Spleen (tissue), 11 donors: ENCODE results near the gene PLEKHA5. TPM values are rescaled to one million over a fixed set of nuclear protein-coding genes. Genes with fewer than 3 reads are reported as not detected.
"Not testable (repeated sequence)": the region's sequence is repeated elsewhere in the genome, so short reads cannot be mapped to it uniquely, and the experiment has no call there.

Experiments
- DNase-seq: peaks from one replicate; pipeline ENCODE4 v3.0.0-alpha.2; 2020
- H3K27ac ChIP-seq, 8 donors: fragments of 200-600 bp; sonication (generic) in 7 of 8; 1 replicate in 4 of 8; 2 replicates in 4 of 8; pipeline versions ENCODE4 v1.5.0 to v1.8.0; 2016 to 2021; ENCODE audit warnings: inconsistent platforms in 4 of 8, mild to moderate bottlenecking in 4 of 8, moderate library complexity in 1 of 8
- H3K27me3 ChIP-seq, 7 donors: fragments of 200-600 bp; sonication (generic) in 6 of 7; replicated peaks in 1 of 7; 1 replicate in 4 of 7; 2 replicates in 3 of 7; pipeline versions ENCODE4 v1.5.0 to v1.8.0; 2016 to 2021; ENCODE audit warnings: inconsistent platforms in 3 of 7, mild to moderate bottlenecking in 1 of 7
- H3K36me3 ChIP-seq, 6 donors: fragments of 200-600 bp; sonication (generic) in 5 of 6; 1 replicate in 4 of 6; 2 replicates in 2 of 6; pipeline versions ENCODE4 v1.5.0 to v1.8.0; 2016 to 2021; ENCODE audit warnings: inconsistent platforms in 2 of 6
- H3K4me1 ChIP-seq, 6 donors: fragments of 200-600 bp; sonication (generic) in 5 of 6; 1 replicate in 3 of 6; 2 replicates in 3 of 6; pipeline versions ENCODE4 v1.5.0 to v1.8.0; 2016 to 2021; ENCODE audit warnings: inconsistent platforms in 3 of 6
- H3K4me3 ChIP-seq, 8 donors: fragments of 200-600 bp; sonication (generic) in 7 of 8; 1 replicate in 4 of 8; 2 replicates in 4 of 8; pipeline versions ENCODE4 v1.5.0 to v1.8.0; 2016 to 2021; ENCODE audit warnings: inconsistent platforms in 4 of 8, mild to moderate bottlenecking in 4 of 8, moderate library complexity in 2 of 8
- H3K9me3 ChIP-seq, 8 donors: fragments of 200-600 bp; sonication (generic) in 7 of 8; 1 replicate in 4 of 8; 2 replicates in 4 of 8; pipeline versions ENCODE4 v1.5.0 to v1.8.0; 2016 to 2021; ENCODE audit warnings: inconsistent platforms in 4 of 8
- POLR2A ChIP-seq, 3 donors: fragments of 450-650 bp; IDR thresholded peaks; one replicate each; pipeline ENCODE4 v1.5.1; 2017; ENCODE audit warnings: antibody characterized with exemption in 3 of 3, mild to moderate bottlenecking in 1 of 3
- POLR2AphosphoS5 ChIP-seq, 3 donors: sonication (generic); formaldehyde crosslinking; IDR thresholded peaks; one replicate each; pipeline ENCODE4 v1.5.1; 2017; ENCODE audit warnings: antibody characterized with exemption in 3 of 3
- WGBS, 5 donors: extraction: QIAGEN DNeasy Blood & Tissue Kit in 3 of 5; methylation state at CpG; one replicate each; pipeline versions ENCODE4 v1.1.5 to v1.1.7; 2013 to 2018; 5-methylcytosine and 5-hydroxymethylcytosine counted together
- intact Hi-C: fragments of 100-400 bp; cut with DNase I; formaldehyde crosslinking; loops from one replicate; pipeline ENCODE4 v1.15.0; 2023; ENCODE audit warnings: low total_unique reads
- polyA plus RNA-seq, 3 donors: library from polyadenylated mRNA; stranded (reverse); fragments of 200-250 nt; gene quantifications; one replicate each; pipeline ENCODE4 v1.2.1, GENCODE V29; 2013
- total RNA-seq, 7 donors: library from RNA; depleted of rRNA in 3 of 7; stranded (reverse); fragments of >200 nt in 3 of 7; fragmentation: NEBNext Ultra II Directional in 4 of 7; extraction: Animal tissue kit (Norgen Biotek cat#: 25700) in 4 of 7; gene quantifications; one replicate each; pipeline versions ENCODE4 v1.1.0 to v1.2.1, GENCODE V29; 2016 to 2021
- TF ChIP-seq, protein P1 (sequence below), 11 experiments: fragments of 200-600 bp in 7 of 11; fragments of 450-650 bp in 4 of 11; sonication (generic) in 4 of 11; IDR thresholded peaks in 8 of 11; conservative IDR thresholded peaks in 3 of 11; 1 replicate in 7 of 11; 2 replicates in 4 of 11; pipeline versions ENCODE4 v1.4.0 to v1.8.0; 2016 to 2021; ENCODE audit warnings: antibody characterized with exemption in 11 of 11, inconsistent platforms in 4 of 11, mild to moderate bottlenecking in 1 of 11
- donor health status: healthy with polysubstance abuse.
- donor health status: DM: no; HTN: no; CAD: no; lungs with moderate emphysema.
- donor health status: DM: no; HTN: no; CAD: no.
- donor health status: Bipolar disorder and iron deficiency.
- donor health status: healthy.
- donor health status: DM: no; HTN: no; CAD: no.
- donor health status: DM: yes; HTN: yes; CAD: no.

Gene PLEKHA5
- total and polyA plus RNA-seq, 10 donors, result 1.3 to 13.6 (median 6.5) TPM

DNA sequence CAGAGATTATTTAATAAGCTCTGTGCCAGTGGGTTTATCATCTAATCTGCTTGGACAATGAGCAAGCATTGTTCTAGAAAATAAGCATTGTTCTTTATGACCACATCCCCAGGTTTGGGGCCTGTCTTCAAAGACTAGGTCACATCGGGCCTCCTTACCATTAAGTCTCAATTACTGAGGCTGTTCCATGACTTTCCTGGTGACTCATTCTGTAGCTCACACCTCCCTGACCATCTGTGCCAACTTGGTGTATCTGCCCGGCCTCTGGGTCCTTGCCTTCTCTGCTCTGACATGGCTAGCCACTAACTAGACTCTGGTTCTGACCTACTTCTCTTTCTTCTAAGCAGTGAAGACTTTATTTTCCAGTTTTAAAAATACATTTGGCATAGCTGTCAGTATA lies 44.4 kb upstream of the PLEKHA5 start:
- WGBS, 5 donors, result 77 to 91% (median 87%) methylated on average over 2 of the region's 2 CpGs
- H3K27ac ChIP-seq, result no peak overlapping the region
- intact Hi-C loops, result no loop called here

DNA sequence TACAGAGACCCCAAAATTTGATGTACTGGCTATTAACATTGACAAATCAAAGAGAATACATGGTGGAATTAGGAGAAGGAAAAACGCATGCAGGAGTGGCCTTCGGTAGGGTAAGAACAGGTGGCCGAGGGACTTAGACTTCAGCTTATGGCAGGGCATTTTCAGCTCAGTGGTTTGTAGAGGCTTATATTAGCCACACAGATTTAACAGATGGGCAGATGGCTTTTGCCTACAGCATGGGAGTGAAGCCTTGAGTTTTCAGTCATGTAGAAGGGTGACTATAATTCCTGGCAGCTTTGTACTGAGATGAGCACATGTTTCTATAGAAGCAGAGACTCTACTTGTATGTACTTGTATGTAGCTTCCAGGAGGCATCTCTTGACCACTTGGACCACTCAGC lies 40.9 kb upstream of the PLEKHA5 start:
- WGBS, 5 donors, result 90 to 96% (median 95%) methylated on average over 3 of the region's 3 CpGs

More for the DNA sequence above, 44.4 kb upstream of the PLEKHA5 start:
- DNase-seq, result no peak
- H3K27me3 ChIP-seq, result no peaks in the 10 kb centered on the region
- H3K4me3 ChIP-seq, result no peak overlapping the region
- peaks cover 0 to 6% (median 0%) of the 10 kb centered on the region in 8 donors for H3K9me3 ChIP-seq
- TF ChIP-seq POLR2AphosphoS5 (IDR thresholded peaks at IDR 0.05), result no peak
- no peak for TF ChIP-seq POLR2A (IDR thresholded peaks at IDR 0.05)
- TF ChIP-seq, protein P1, sequence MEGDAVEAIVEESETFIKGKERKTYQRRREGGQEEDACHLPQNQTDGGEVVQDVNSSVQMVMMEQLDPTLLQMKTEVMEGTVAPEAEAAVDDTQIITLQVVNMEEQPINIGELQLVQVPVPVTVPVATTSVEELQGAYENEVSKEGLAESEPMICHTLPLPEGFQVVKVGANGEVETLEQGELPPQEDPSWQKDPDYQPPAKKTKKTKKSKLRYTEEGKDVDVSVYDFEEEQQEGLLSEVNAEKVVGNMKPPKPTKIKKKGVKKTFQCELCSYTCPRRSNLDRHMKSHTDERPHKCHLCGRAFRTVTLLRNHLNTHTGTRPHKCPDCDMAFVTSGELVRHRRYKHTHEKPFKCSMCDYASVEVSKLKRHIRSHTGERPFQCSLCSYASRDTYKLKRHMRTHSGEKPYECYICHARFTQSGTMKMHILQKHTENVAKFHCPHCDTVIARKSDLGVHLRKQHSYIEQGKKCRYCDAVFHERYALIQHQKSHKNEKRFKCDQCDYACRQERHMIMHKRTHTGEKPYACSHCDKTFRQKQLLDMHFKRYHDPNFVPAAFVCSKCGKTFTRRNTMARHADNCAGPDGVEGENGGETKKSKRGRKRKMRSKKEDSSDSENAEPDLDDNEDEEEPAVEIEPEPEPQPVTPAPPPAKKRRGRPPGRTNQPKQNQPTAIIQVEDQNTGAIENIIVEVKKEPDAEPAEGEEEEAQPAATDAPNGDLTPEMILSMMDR (IDR thresholded peaks at IDR 0.05 in 8 of 11, conservative IDR thresholded peaks at IDR 0.05 in 3 of 11), result no peak
- no peaks in the 10 kb centered on the region for H3K4me1 ChIP-seq
- H3K36me3 ChIP-seq, result no peaks in the 10 kb centered on the region

DNA sequence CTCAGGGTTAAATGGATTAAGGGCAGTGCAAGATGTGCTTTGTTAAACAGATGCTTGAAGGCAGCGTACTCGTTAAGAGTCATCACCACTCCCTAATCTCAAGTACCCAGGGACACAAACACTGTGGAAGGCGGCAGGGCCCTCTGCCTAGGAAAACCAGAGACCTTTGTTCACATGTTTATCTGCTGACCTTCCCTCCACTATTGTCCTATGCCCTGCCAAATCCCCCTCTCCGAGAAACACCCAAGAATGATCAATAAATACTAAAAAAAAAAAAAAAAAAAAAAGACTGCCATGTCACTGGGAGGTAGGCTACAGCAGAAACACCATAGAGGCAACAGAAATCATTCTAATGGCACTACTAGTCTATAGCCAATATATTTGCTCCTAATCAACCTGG lies 37.1 kb upstream of the PLEKHA5 start:
- WGBS, 5 donors, result 68 to 86% (median 79%) methylated on average over 3 to 4 of the region's 4 CpGs
- H3K9me3 ChIP-seq, result not testable (repeated sequence)

More for the DNA sequence above, 40.9 kb upstream of the PLEKHA5 start:
- no peak overlapping the region for H3K4me3 ChIP-seq
- no peaks in the 10 kb centered on the region for H3K36me3 ChIP-seq
- H3K9me3 ChIP-seq, result peaks cover 0 to 6% (median 0%) of the 10 kb centered on the region in 8 donors
- no peak overlapping the region for H3K27ac ChIP-seq
- intact Hi-C loops, result no loop called here
- TF ChIP-seq POLR2AphosphoS5 (IDR thresholded peaks at IDR 0.05) (no peak), POLR2A (IDR thresholded peaks at IDR 0.05) (no peak)
- TF ChIP-seq, protein P1 (IDR thresholded peaks at IDR 0.05 in 8 of 11, conservative IDR thresholded peaks at IDR 0.05 in 3 of 11), result no peak
- no peaks in the 10 kb centered on the region for H3K4me1 ChIP-seq
- DNase-seq, result no peak
- no peaks in the 10 kb centered on the region for H3K27me3 ChIP-seq

DNA sequence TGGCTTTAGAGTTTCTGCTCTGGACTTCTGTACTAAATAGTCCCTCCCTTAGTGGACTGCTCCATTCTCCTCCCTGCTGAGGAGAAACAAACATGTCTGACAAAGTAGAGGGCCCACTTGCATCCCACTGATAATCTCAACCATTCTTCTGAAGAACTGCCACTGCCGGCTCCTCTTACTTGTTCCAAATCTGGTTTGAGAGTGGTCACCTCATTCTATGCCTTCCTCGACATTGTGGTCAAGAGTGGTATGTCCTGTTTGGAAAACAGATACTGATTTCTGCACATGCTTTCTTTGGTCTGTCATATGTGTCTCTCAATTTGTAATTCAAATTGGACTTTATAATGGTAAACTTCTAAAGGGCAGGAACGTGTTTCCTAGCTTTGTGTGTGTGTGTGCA lies 36.3 kb upstream of the PLEKHA5 start:
- Histone ChIP-seq H3K4me1 (no peaks in the 10 kb centered on the region), H3K36me3 (no peaks in the 10 kb centered on the region), H3K27me3 (no peaks in the 10 kb centered on the region), H3K9me3 (no peaks in the 10 kb centered on the region), H3K27ac (no peak overlapping the region), H3K4me3 (no peak overlapping the region)
- DNase-seq, result no peak
- intact Hi-C loops, result no loop called here
- 88 to 94% (median 91%) methylated on average over 3 of the region's 3 CpGs for WGBS, 5 donors
- TF ChIP-seq, protein P1 (IDR thresholded peaks at IDR 0.05 in 8 of 11, conservative IDR thresholded peaks at IDR 0.05 in 3 of 11), result no peak
- no peak for TF ChIP-seq POLR2A (IDR thresholded peaks at IDR 0.05)
- TF ChIP-seq POLR2AphosphoS5 (IDR thresholded peaks at IDR 0.05), result no peak

More for the DNA sequence above, 37.1 kb upstream of the PLEKHA5 start:
- intact Hi-C loops, H3K27me3 ChIP-seq, H3K4me3 ChIP-seq, H3K27ac ChIP-seq, H3K36me3 ChIP-seq, DNase-seq, H3K4me1 ChIP-seq: not testable (repeated sequence)

DNA sequence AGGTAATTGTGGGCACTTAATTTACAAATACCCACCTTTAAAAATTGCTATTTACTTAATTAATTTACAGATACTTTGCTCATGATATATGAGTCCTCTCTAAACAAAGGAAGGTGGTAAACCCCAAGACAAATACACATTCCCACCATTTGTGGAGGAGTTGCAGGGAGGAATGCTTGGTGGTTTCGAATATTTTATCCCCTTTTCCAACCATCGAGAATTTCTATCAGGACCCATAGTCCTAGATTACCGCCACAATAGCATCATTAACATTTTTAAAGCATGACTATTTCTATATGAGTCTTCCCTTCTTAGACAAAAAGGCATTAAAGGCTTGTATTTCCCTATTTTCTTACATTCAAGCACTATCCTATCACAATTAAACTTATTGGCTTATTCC lies 34.2 kb upstream of the PLEKHA5 start:
- Histone ChIP-seq H3K4me3 (no peak overlapping the region), H3K4me1 (no peaks in the 10 kb centered on the region), H3K9me3 (no peaks in the 10 kb centered on the region), H3K27ac (no peak overlapping the region), H3K36me3 (no peaks in the 10 kb centered on the region), H3K27me3 (no peaks in the 10 kb centered on the region)
- intact Hi-C loops, result no loop called here
- 80 to 97% (median 90%) methylated on average over 3 of the region's 3 CpGs for WGBS, 5 donors
- TF ChIP-seq POLR2A (IDR thresholded peaks at IDR 0.05), result no peak
- TF ChIP-seq, protein P1 (IDR thresholded peaks at IDR 0.05 in 8 of 11, conservative IDR thresholded peaks at IDR 0.05 in 3 of 11), result no peak
- TF ChIP-seq POLR2AphosphoS5 (IDR thresholded peaks at IDR 0.05), result no peak
- DNase-seq, result no peak
